HG03571 (cell line): ENCODE results near the gene PRKN.

ENCODE experiments used
- ATAC-seq: cut with Tn5 transposase; IDR thresholded peaks from one replicate; pipeline ENCODE4 v1.9.1; 2021; ENCODE audit not compliant: unreplicated experiment

PRKN gene

DNA sequence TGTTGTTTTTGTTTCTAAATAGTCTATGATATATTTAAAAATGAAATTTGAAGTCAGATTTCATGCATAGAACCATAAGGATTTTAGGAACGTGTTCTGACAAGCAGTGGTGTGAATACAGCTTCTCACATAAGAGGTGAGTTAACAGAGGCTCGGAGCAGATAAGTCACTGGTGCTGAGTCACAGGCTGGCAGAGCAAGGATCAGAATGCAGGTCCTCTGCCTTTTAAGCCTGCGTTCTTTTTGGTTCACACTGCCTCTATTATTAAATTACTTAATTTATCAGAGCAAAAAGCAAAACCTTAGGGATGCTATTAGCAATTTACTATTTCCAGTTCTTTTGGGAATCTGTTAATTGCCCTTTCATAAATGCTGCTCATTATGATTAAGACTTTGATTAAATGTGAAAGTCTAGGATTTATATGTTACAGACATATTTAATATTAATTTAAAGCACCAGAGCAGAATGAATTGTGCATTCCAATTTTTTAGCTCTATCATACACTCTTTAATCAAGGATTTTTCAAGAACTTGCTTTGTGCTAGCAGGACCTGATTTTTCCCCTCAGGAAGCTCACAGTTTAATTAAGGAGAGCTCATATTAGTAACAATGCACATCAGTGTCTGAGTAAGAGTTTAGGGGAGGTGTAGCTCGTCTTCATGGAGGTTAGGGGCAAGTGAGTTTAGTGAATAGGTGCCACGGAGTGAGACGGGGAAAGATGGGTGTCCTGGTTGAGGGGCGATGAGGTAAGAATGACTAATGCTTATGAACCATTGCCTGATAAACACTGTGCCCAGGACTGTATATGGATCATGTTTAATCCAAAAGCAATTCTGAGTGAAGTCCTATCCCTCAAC lies 1241.0 kb downstream of the PRKN start:
- no peak for ATAC-seq

DNA sequence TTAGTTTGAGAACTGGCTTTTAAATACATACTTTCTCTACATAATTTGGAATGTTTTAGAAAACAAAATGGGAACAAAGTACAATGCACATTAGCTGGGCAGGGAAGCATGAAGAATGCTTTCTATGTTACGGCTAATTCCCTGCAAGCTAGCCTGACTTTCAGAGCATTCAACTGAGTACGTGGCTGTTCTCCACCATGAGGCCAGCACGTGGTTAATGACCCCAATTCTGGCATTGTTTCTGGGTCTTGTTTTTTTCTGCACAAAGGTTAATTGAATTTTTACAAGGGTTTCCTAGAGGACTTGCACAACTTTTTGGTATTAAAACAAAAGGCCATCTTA lies 1245.1 kb downstream of the PRKN start:
- ATAC-seq = no peak

DNA sequence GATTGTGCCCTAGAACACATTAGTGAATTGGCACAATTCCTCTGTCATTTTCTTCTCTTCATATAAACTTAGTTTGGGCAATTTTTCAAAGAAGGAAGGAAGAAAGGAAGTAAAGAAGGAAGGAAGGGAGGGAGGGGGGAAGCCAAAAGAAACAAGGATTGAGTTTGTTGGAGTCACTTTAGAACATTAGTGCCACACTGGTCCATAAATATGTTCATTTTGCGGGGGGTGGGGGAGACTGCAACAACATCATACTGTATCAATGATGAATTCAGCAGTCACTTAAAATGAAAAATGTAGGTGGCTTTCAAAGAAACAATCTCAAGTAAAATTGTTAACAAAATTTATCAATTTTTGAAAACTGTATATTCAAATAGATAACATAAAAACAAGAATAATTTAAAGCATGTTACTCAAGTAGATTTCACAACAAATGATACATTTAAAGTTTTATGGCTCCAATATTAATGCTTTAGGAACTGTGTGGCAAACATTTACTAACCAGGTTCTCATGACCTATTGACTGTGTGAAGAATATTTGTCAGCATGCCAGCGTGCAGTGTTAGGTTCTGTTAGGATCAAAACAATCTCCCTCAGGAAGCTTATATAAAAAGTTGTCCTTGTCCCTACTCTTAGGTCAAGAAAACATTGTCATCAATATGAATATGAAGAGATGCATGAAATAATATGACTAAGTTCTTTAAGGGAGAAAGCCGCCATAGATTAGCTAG lies 1245.6 kb downstream of the PRKN start:
- no peak for ATAC-seq

- ATAC-seq = no peak
Measured at GRCh38 chr6:161480421-161481155, 1247.0 kb downstream of the PRKN start.

DNA sequence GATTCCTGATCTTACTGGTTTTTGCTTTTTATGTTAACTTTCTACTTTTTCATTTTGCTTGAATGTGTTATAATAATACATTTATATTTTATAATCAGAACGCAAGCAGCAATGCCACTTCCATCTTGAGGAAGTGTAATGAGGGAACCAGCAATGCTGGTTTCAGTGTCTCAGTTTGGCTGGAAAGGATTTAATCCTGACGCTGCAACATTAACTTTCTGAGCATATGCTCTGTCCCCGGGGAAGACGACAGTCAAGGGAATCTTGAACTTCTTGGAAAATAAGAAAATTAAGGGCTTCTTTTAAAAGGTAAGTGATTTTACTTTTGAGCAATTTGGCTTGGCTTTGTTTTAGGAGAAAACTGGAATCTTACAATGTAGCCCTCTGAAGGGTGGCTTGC lies 1248.2 kb downstream of the PRKN start:
- ATAC-seq = no peak

GRCh38 chr6:161477876-161478425 lies 1249.6 kb downstream of the PRKN start:
- ATAC-seq = no peak

DNA sequence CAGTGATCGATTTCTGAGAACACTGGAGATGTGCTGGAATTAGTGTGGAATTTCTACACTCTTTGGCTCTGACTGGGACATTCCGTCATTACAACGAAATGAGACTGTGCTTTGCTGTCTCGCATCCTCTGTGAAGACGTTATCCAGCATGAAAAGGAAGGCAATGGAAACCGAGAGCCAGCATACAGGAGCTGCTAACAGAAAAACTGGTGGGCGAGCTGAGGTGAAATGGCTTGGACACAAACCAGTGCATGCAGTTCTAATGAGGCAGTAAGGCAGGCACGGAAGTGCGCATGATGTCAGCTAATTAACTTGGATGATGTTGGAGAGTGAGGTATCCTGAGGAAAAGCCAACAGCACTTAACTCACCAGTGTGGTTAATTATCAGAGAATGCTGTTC lies 1250.9 kb downstream of the PRKN start:
- ATAC-seq = no peak

- ATAC-seq = no peak
Measured at GRCh38 chr6:161465403-161465802, 1262.2 kb downstream of the PRKN start.

DNA sequence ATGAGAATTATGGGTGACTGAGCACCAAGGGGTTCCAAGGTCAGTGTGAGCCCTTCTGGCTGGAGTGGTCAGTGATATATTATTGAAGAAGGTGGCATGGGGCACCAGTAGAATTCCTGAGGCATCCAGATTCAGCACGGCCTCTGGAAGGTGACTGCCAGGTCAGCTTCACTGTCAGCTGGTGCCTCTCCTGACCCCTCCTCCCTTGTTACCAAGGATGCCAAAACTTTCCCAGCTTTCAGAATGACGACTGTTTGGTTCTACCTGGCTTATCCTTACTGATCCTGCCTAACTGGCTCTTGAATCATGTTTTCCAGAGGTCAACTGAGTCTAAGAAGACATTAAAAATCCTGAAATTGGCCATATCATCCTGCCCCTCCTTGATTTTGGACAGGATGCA lies 1264.5 kb downstream of the PRKN start:
- ATAC-seq = no peak

DNA sequence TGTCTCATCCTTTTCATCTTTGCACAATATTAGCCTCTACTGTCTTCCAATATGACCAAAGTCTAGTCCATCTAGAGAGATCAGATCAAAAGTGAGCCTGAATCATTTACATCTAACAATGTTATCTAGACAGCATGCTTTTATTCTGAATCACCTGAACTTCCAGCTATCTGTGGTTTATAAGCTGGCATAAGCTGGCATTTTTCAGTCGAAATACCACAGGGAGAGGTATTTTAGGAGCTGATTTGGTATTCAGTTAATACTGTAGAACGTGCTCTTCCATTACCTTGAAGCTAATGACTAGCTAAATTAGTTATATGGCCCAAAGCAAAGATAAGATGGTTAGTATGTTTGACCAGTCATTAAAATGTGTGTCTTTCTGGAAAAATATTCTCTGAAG lies 1265.4 kb downstream of the PRKN start:
- ATAC-seq = no peak

DNA sequence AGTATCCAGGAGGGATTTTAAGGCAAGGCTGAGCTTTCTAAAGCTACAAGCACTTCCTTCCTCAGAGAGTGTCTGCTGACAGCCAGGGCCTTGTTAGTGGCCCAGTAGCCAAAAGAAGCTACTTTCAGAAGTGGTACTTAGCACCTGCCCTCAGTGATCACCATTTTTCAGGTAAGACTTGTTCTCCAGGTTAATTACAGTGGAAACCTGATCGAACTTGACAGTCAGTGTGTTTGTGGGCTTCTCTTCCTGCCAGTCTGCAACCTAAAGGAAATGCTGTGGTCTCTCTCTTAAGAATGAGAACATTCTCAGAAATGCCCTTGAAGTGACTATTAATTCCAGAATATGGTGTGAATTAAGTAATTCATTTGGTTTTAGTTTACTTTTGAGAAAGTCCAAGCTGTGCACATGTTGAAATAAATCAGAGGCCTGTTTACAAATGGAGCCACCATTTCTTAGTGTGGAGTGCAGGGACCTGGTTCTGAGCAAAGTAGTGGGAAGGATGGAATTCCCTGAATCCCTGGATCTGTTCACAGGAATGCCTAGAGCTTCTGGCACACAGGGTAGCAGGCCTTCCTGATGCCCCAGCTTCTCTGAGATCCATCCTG lies 1268.5 kb downstream of the PRKN start:
- ATAC-seq = no peak

GRCh38 chr6:161458201-161458951 lies 1269.2 kb downstream of the PRKN start:
- no peak for ATAC-seq

GRCh38 chr6:161455848-161456247 lies 1271.7 kb downstream of the PRKN start:
- no peak for ATAC-seq

DNA sequence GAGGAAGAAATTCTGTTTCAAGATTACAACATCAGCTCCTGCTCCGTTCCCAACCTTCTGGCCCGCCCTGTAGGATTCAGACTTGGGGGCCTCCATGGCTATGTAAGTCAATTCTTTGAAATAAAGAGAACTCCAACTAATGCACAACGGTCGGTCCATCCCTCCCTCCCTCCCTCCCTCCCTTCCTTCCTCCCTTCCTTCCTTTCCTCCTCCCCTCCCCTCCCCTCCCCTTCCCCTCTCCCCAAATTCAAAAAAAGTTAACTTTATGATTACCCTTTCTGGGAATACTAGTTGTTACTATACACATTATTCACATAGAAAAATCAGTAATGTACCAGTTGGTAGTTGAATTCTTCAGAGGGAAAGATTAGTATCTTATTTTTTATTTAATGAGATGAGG lies 1274.0 kb downstream of the PRKN start:
- ATAC-seq = no peak

DNA sequence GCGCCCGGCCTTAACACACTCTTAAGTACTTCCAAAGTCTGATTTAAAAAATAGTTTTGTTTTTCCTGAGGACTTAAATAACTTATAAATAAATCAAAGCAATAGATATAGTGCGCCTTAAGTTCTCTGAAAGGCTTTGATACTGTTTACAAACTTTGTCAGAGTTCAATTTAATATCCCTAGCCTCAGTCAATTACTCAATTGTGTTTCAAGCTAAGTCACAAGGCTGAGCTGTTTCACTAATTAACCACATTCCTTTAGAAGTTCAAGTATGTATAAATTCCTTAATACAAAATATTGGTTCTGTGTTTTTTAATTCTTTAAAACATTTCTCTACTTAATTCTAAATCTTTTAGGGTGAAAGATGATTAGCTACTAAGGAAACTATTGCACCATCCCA lies 1275.3 kb downstream of the PRKN start:
- ATAC-seq = no peak

- no peak for ATAC-seq
Measured at GRCh38 chr6:161449521-161449920, 1278.0 kb downstream of the PRKN start.

- no peak for ATAC-seq
Measured at GRCh38 chr6:161446949-161447348, 1280.6 kb downstream of the PRKN start.

DNA sequence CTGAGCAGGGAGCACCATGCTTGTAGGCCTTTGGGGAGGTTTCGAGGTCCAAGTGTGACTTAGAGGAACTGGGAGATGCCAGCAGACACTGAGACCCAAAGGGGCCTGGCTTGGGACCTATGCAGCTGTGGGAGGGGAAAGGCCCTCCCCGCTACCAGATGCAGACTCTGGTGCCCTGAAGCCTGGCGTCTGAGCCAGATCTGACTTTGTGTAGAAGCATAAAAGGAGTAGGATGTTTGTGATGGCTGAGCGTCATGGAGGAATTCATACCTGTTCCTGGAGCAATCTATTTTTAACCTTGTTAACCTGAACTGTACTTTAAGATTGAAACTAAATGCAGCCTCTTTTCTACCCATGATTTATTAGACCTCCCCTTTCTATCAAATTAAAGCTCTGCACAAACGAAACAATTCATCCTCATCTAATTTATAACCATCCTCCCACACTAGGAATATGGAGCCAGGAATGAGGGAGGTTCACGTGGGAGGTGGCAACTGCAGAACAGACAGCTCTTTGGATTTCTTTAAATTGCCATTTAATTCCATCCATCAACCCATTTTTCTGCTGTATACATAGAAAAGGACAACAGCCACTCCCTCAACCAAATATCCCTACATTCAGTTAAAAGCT lies 1281.2 kb downstream of the PRKN start:
- no peak for ATAC-seq

DNA sequence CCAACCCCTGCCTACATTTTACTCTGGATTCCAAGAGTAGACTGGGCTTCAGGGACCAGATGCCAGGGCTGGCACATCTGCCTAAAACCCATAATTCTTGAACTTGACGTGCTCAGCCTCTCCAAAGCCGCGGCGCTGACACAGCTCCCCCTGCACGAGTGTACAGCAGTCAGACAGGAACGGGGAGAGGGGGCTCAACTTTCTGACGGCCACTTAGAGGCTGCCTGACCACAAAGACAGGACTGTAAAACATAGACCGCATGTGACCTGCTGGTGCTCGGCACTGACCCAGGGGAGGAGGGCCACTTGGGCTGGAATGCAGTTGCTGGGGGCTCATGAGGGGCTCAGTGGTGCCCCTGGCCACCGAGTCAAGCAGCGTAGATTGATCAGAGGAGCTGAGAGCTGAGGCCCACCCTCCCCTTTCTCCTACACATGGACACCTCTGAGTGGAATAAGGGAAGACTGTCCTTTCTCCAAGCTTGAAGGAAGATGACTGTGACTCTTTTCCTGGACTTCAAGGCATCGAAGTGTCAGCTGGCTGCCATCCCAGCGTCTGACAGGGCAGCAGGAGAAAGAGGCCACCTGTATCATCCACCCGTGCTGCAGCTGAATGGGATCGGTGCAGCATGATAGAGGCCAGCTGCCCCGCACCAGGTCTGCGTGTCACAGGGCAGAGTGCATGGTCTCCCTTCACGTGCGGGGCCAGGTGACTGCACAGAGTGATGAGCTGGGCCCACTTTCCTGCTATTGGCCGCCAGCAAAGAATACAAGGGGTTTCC lies 1282.4 kb downstream of the PRKN start:
- no peak for ATAC-seq
